HepG2 (cell line): ENCODE measurements around the gene KAT14. TPM values are rescaled to one million over a fixed set of nuclear protein-coding genes. Genes with fewer than 3 reads are reported as not detected.

Experiments used
- ATAC-seq: fragments of 200-7000 bp; cut with Tn5 transposase; 3 replicates; pipeline ENCODE4 v1.9.1; 2020; ENCODE audit warnings: mild to moderate bottlenecking, moderate library complexity
- BruUV-seq: library from RNA; stranded (reverse); fragments of 400-500 nt; replicated peaks from 2 replicates; lab custom pipeline; 2021; lab: Mats Ljungman, UMichigan
- CTCF ChIA-PET: fragments of 300-600 bp; formaldehyde crosslinking; extraction: SDS; loops from one replicate; lab custom pipeline; 2021; ENCODE audit warnings: low total read pairs, inconsistent platforms, low intra/inter-chr PET ratio; lab: Yijun Ruan, JAX
- POLR2A ChIA-PET: fragments of 350-600 bp; sonication (Branson Sonifier 250); formaldehyde crosslinking; loops from one replicate; lab custom pipeline; 2020; ENCODE audit warnings: antibody characterized with exemption, inconsistent platforms; lab: Yijun Ruan, JAX
- DNase-seq: peaks from one replicate; pipeline ENCODE4 v3.0.0-alpha.2; 2015; ENCODE audit warnings: low spot score
- FAIRE-seq: peaks from 3 replicates; lab custom pipeline; 2011; peaks lifted over from hg19 to GRCh38; lab: Jason Lieb, UNC
- H2AFZ ChIP-seq: one replicate; pipeline ENCODE4 v1.6.1; 2011; ENCODE audit warnings: low read length, inconsistent platforms
- H3K27ac ChIP-seq: fragments of 300-600 bp; 3 replicates; pipeline ENCODE4 v1.8.0; 2011; ENCODE audit warnings: mixed run types, mild to moderate bottlenecking, mixed read lengths, low read length, inconsistent platforms; ENCODE audit not compliant: insufficient read depth; ENCODE audit errors: extremely low read length
- H3K27me3 ChIP-seq, 2 experiments: fragments of 200-600 bp in 1 of 2; 2 replicates in 1 of 2; 3 replicates in 1 of 2; pipeline versions ENCODE4 v1.6.0 to v1.8.0; 2011; ENCODE audit warnings: low read length in 2 of 2, mild to moderate bottlenecking in 2 of 2, moderate library complexity in 2 of 2, inconsistent platforms in 1 of 2; ENCODE audit not compliant: insufficient read depth in 2 of 2, control insufficient read depth in 1 of 2
- H3K36me3 ChIP-seq, 2 experiments: fragments of 200-600 bp in 1 of 2; replicated peaks in 1 of 2; 2 replicates in 1 of 2; 3 replicates in 1 of 2; pipeline versions ENCODE4 v1.5.1 to v1.8.0; 2011; ENCODE audit warnings: low read length in 2 of 2, inconsistent platforms in 1 of 2; ENCODE audit not compliant: insufficient read depth in 2 of 2, control insufficient read depth in 1 of 2
- H3K4me1 ChIP-seq: 2 replicates; pipeline ENCODE4 v1.5.1; 2012; ENCODE audit warnings: low read length, inconsistent platforms; ENCODE audit not compliant: insufficient read depth
- H3K4me2 ChIP-seq: 2 replicates; pipeline ENCODE4 v1.6.0; 2011; ENCODE audit warnings: low read depth, low read length, inconsistent platforms
- H3K4me3 ChIP-seq, 3 experiments: fragments of 200-600 bp in 1 of 3; sonication (generic), shearing (Covaris generic) in 1 of 3; replicated peaks in 1 of 3; 2 replicates each; pipeline ENCODE4 v1.5.1; 2011 to 2016; ENCODE audit warnings: low read length in 3 of 3, inconsistent platforms in 2 of 3, low read depth in 2 of 3, mild to moderate bottlenecking in 2 of 3, control low read depth in 1 of 3, mixed read lengths in 1 of 3; ENCODE audit not compliant: insufficient read depth in 1 of 3
- H3K79me2 ChIP-seq: one replicate; pipeline ENCODE4 v1.6.1; 2011; ENCODE audit warnings: low read length, inconsistent platforms; ENCODE audit not compliant: insufficient read depth
- H3K9ac ChIP-seq: 2 replicates; pipeline ENCODE4 v1.6.0; 2011; ENCODE audit warnings: mild to moderate bottlenecking, low read depth, low read length, inconsistent platforms; ENCODE audit not compliant: insufficient read depth
- H3K9me3 ChIP-seq: 2 replicates; pipeline ENCODE4 v1.5.1; 2012; ENCODE audit warnings: mild to moderate bottlenecking, low read length
- H4K20me1 ChIP-seq: 2 replicates; pipeline ENCODE4 v1.6.0; 2011; ENCODE audit warnings: inconsistent platforms, mild to moderate bottlenecking, low read length, moderate library complexity; ENCODE audit not compliant: insufficient read depth
- DZIP1 ChIP-seq: sonication (generic); formaldehyde crosslinking; IDR thresholded peaks from 2 replicates; pipeline ENCODE4 v1.5.0; 2020; ENCODE audit warnings: mild to moderate bottlenecking, missing genetic modification reagents
- ETV6 ChIP-seq: sonication (generic); formaldehyde crosslinking; conservative IDR thresholded peaks from 2 replicates; pipeline ENCODE4 v1.4.0; 2020; ENCODE audit warnings: missing genetic modification reagents
- FOXJ3 ChIP-seq: sonication (generic); formaldehyde crosslinking; IDR thresholded peaks from 2 replicates; pipeline ENCODE4 v1.4.0; 2020; ENCODE audit warnings: missing genetic modification reagents, mild to moderate bottlenecking, borderline replicate concordance
- IRF9 ChIP-seq: sonication (generic); formaldehyde crosslinking; IDR thresholded peaks from 2 replicates; pipeline ENCODE4 v1.8.0; 2022; ENCODE audit warnings: missing genetic modification reagents, mild to moderate bottlenecking, borderline replicate concordance
- KLF11 ChIP-seq: IDR thresholded peaks from 2 replicates; pipeline ENCODE4 v1.6.1; 2016; ENCODE audit warnings: missing compliant biosample characterization
- MED13 ChIP-seq: sonication (generic); formaldehyde crosslinking; IDR thresholded peaks from 2 replicates; pipeline ENCODE4 v1.5.0; 2020; ENCODE audit warnings: missing genetic modification reagents
- MIER3 ChIP-seq: IDR thresholded peaks from 2 replicates; pipeline ENCODE4 v1.6.1; 2016; ENCODE audit warnings: missing compliant biosample characterization, borderline replicate concordance
- MIXL1 ChIP-seq: IDR thresholded peaks from 2 replicates; pipeline ENCODE4 v1.6.1; 2016
- MXI1 ChIP-seq: IDR thresholded peaks from 3 replicates; pipeline ENCODE4 v1.6.1; 2012; ENCODE audit warnings: low read depth, low read length, inconsistent platforms, borderline replicate concordance
- RFXANK ChIP-seq: IDR thresholded peaks from 2 replicates; pipeline ENCODE4 v1.6.1; 2016
- SETDB1 ChIP-seq: sonication (generic); formaldehyde crosslinking; IDR thresholded peaks from 2 replicates; pipeline ENCODE4 v1.5.1; 2020; ENCODE audit warnings: missing genetic modification reagents, mild to moderate bottlenecking, borderline replicate concordance
- ZNF17 ChIP-seq: sonication (generic); formaldehyde crosslinking; IDR thresholded peaks from 2 replicates; pipeline ENCODE4 v1.5.0; 2020; ENCODE audit warnings: mild to moderate bottlenecking, missing genetic modification reagents
- ZNF260 ChIP-seq: sonication (generic); formaldehyde crosslinking; IDR thresholded peaks from 2 replicates; pipeline ENCODE4 v1.4.0; 2020; ENCODE audit warnings: missing genetic modification reagents, low read depth, mild to moderate bottlenecking, borderline replicate concordance
- ZNF382 ChIP-seq: sonication (generic); formaldehyde crosslinking; IDR thresholded peaks from 2 replicates; pipeline ENCODE4 v1.5.0; 2020; ENCODE audit warnings: missing genetic modification reagents, mild to moderate bottlenecking, borderline replicate concordance
- ZNF550 ChIP-seq: sonication (generic); formaldehyde crosslinking; IDR thresholded peaks from 2 replicates; pipeline ENCODE4 v1.4.0; 2020; ENCODE audit warnings: mild to moderate bottlenecking, missing genetic modification reagents, borderline replicate concordance
- ZNF713 ChIP-seq: sonication (generic); formaldehyde crosslinking; IDR thresholded peaks from 2 replicates; pipeline ENCODE4 v1.4.0; 2020; ENCODE audit warnings: mild to moderate bottlenecking, missing genetic modification reagents
- ZSCAN30 ChIP-seq: sonication (generic); formaldehyde crosslinking; IDR thresholded peaks from 2 replicates; pipeline ENCODE4 v1.5.0; 2020; ENCODE audit warnings: mild to moderate bottlenecking, missing genetic modification reagents
- WGBS: methylation state at CpG from one replicate; pipeline ENCODE4 v1.1.6; 2017; ENCODE audit warnings: low lambda C conversion rate; 5-methylcytosine and 5-hydroxymethylcytosine counted together
- in situ Hi-C: cut with HindIII; loops from 2 replicates; pipeline ENCODE4 v1.10.0; 2017; ENCODE audit warnings: low pct_unique_long_range_greater_than_20kb; ENCODE audit not compliant: extremely low pct_ligation_motif_present
- intact Hi-C: fragments of 100-400 bp; cut with micrococcal nuclease; formaldehyde crosslinking; loops from one replicate; pipeline ENCODE4 v1.10.0; 2022; ENCODE audit not compliant: unreplicated experiment
- polyA plus RNA-seq, 8 experiments: library from polyadenylated mRNA; depleted of rRNA in 3 of 8; stranded (reverse) in 7 of 8; unstranded in 1 of 8; fragments of >200 nt; fragmentation: Illumina TruSeq in 4 of 8; extraction: Trizol in 4 of 8; gene quantifications; 2 replicates each; pipeline versions ENCODE4 v1.2.1 to v1.2.3, GENCODE V29; 2011 to 2016; ENCODE audit warnings: low read depth in 4 of 8, missing spikeins in 1 of 8, mixed read lengths in 1 of 8; ENCODE audit not compliant: insufficient read depth in 1 of 8
- total RNA-seq, 5 experiments: library from RNA; depleted of rRNA; stranded (reverse); fragments of >200 nt; fragmentation: Illumina TruSeq; extraction: Trizol; gene quantifications; 2 replicates each; pipeline ENCODE4 v1.2.3, GENCODE V29; 2016; ENCODE audit warnings: low read depth in 1 of 5

The KAT14 gene
- total and polyA plus RNA-seq, 2 of the 13 experiments (the other 11 are each of a cell fraction or from before 2014, with no cell fraction given) = 5.1 to 15.1 TPM

- POLR2A ChIA-PET = interaction anchor here (2.1 kb wide), 1 partner anchor 16 kb away, joined by 5 read pairs; no protein-coding TSS in a partner anchor
- no TSS peak for BruUV-seq
- WGBS = 98% methylated on average over 9 of the region's 9 CpGs
These were observed 16.7 kb downstream of the KAT14 start for GRCh38 chr20:18154342-18154741.

GRCh38 chr20:18156045-18156444 lies 18.4 kb downstream of the KAT14 start:
- no peak for ATAC-seq
- ChIA-PET POLR2A (no interaction called here), CTCF (no interaction called here)
- Histone ChIP-seq H3K27me3 (no peaks in the 10 kb centered on the region), H3K4me2 (no peak overlapping the region), H3K79me2 (no peaks in the 10 kb centered on the region), H3K4me3 (no peak overlapping the region), H3K9ac (no peak overlapping the region), H3K36me3 (peaks cover 3 to 4% of the 10 kb centered on the region in 2 experiments; a peak in 3 of 5 replicates), H3K9me3 (no peaks in the 10 kb centered on the region), H3K27ac (no peak overlapping the region), H3K4me1 (no peaks in the 10 kb centered on the region), H4K20me1 (no peaks in the 10 kb centered on the region), H2AFZ (no peak overlapping the region)
- 98% methylated on average over 4 of the region's 4 CpGs for WGBS
- BruUV-seq = no TSS peak
- intact Hi-C loops = no loop called here
- no peak for DNase-seq
- in situ Hi-C loops = no loop called here
- no peak for FAIRE-seq
- TF ChIP-seq FOXJ3 (CRISPR knock-in tag) = no peak
- TF ChIP-seq ZNF382 (CRISPR knock-in tag) = no peak
- TF ChIP-seq ZNF260 (CRISPR knock-in tag) = no peak
- TF ChIP-seq ZNF17 (CRISPR knock-in tag) = no peak
- TF ChIP-seq ZNF713 = no peak
- no peak for TF ChIP-seq KLF11 (CRISPR knock-in tag)
- no peak for TF ChIP-seq ZSCAN30
- no peak for TF ChIP-seq MED13 (CRISPR knock-in tag)
- no peak for TF ChIP-seq ZNF550 (CRISPR knock-in tag)
- no peak for TF ChIP-seq RFXANK (CRISPR knock-in tag)
- no peak for TF ChIP-seq DZIP1 (CRISPR knock-in tag)
- no peak for TF ChIP-seq MIXL1 (CRISPR knock-in tag)
- no peak for TF ChIP-seq ETV6
- TF ChIP-seq MIER3 = no peak
- no peak for TF ChIP-seq SETDB1 (CRISPR knock-in tag)

More at GRCh38 chr20:18154342-18154741, 16.7 kb downstream of the KAT14 start:
- peaks cover 3 to 4% of the 10 kb centered on the region in 2 experiments; a peak in 3 of 5 replicates for H3K36me3 ChIP-seq
- H3K4me3 ChIP-seq = no peak overlapping the region
- DNase-seq (no peak), ATAC-seq (no peak), FAIRE-seq (no peak)
- in situ Hi-C loops (no loop called here), intact Hi-C loops (no loop called here)
- H3K79me2 ChIP-seq = no peaks in the 10 kb centered on the region
- TF ChIP-seq MXI1 (no peak), IRF9 (CRISPR knock-in tag) (no peak)
- H3K4me2 ChIP-seq = no peak overlapping the region
- CTCF ChIA-PET = no interaction called here
- H3K27me3 ChIP-seq = no peaks in the 10 kb centered on the region
- no peak overlapping the region for H3K27ac ChIP-seq
- no peaks in the 10 kb centered on the region for H3K9me3 ChIP-seq
- no peaks in the 10 kb centered on the region for H4K20me1 ChIP-seq
- H2AFZ ChIP-seq = no peak overlapping the region
- no peak overlapping the region for H3K9ac ChIP-seq
- no peaks in the 10 kb centered on the region for H3K4me1 ChIP-seq
